C4-2B (cell line): ENCODE measurements around the gene ACER3.

Experiments
- ZFX ChIP-seq: fragments of 450-650 bp; IDR thresholded peaks from 2 replicates; pipeline ENCODE4 v1.6.1; 2017
- TF ChIP-seq, protein P1 (sequence below): fragments of 450-650 bp; conservative IDR thresholded peaks from 2 replicates; pipeline ENCODE4 v1.5.1; 2017; ENCODE audit warnings: mild to moderate bottlenecking

DNA sequence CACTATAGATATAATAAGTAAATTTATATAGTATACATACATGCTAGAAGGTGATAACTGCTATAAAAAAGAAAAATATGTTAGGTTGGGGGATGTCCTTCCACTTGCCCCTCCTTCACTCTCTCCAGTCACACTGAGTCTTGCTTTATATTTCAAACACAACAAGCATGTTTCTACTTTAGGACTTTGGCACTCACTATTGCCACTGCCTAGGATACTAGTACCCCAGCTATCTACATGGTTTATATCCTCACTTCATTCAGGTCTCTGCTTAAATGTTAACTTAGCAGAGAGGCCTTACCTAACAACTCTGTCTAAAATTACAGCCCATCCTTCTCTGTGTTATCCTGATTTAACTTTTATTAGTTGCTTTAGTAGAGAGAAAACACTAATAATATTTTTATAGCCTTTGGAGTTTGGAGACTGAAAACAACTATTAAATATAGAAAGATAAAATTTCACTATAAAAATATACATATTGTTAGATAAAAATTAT lies 134.4 kb downstream of the ACER3 start:
- TF ChIP-seq, protein P1, sequence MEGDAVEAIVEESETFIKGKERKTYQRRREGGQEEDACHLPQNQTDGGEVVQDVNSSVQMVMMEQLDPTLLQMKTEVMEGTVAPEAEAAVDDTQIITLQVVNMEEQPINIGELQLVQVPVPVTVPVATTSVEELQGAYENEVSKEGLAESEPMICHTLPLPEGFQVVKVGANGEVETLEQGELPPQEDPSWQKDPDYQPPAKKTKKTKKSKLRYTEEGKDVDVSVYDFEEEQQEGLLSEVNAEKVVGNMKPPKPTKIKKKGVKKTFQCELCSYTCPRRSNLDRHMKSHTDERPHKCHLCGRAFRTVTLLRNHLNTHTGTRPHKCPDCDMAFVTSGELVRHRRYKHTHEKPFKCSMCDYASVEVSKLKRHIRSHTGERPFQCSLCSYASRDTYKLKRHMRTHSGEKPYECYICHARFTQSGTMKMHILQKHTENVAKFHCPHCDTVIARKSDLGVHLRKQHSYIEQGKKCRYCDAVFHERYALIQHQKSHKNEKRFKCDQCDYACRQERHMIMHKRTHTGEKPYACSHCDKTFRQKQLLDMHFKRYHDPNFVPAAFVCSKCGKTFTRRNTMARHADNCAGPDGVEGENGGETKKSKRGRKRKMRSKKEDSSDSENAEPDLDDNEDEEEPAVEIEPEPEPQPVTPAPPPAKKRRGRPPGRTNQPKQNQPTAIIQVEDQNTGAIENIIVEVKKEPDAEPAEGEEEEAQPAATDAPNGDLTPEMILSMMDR = no peak
- no peak for TF ChIP-seq ZFX
